Smooth muscle cell (in vitro differentiated cells): ENCODE measurements around the gene INAVA. TPM values are rescaled to one million over a fixed set of nuclear protein-coding genes. Genes with fewer than 3 reads are reported as not detected.

Experiments
- DNase-seq: peaks from one replicate; lab custom pipeline; 2025; ENCODE audit not compliant: unreplicated experiment; lab: John Stamatoyannopoulos, UW
- H2AFZ ChIP-seq: fragments of 200-600 bp; sonication (generic); 2 replicates; pipeline ENCODE4 v1.6.0; 2016; ENCODE audit warnings: antibody characterized with exemption, low read depth, mild to moderate bottlenecking
- H3F3A ChIP-seq: fragments of 200-600 bp; sonication (generic); 2 replicates; pipeline ENCODE4 v1.6.0; 2017; ENCODE audit warnings: antibody characterized with exemption, low read depth
- H3K27ac ChIP-seq: fragments of 200-600 bp; sonication (generic); 2 replicates; pipeline ENCODE4 v1.5.1; 2016; ENCODE audit warnings: low read depth, mild to moderate bottlenecking
- H3K27me3 ChIP-seq: fragments of 200-600 bp; sonication (generic); 2 replicates; pipeline ENCODE4 v1.6.1; 2016; ENCODE audit warnings: low read depth, mild to moderate bottlenecking
- H3K36me3 ChIP-seq: fragments of 200-600 bp; sonication (generic); 2 replicates; pipeline ENCODE4 v1.5.1; 2016; ENCODE audit warnings: low read depth
- H3K4me1 ChIP-seq: fragments of 200-600 bp; sonication (generic); 2 replicates; pipeline ENCODE4 v1.5.1; 2016; ENCODE audit warnings: low read depth
- H3K4me2 ChIP-seq: fragments of 200-600 bp; sonication (generic); 2 replicates; pipeline ENCODE4 v1.6.0; 2016; ENCODE audit warnings: mild to moderate bottlenecking
- H3K4me3 ChIP-seq: fragments of 200-600 bp; sonication (generic); 2 replicates; pipeline ENCODE4 v1.5.1; 2016; ENCODE audit warnings: mild to moderate bottlenecking
- H3K79me2 ChIP-seq: fragments of 200-600 bp; sonication (generic); 2 replicates; pipeline ENCODE4 v1.6.0; 2016; ENCODE audit warnings: low read depth, mild to moderate bottlenecking
- H3K9ac ChIP-seq: fragments of 200-600 bp; sonication (generic); 2 replicates; pipeline ENCODE4 v1.6.0; 2016; ENCODE audit warnings: low read depth
- H3K9me3 ChIP-seq: fragments of 200-600 bp; sonication (generic); replicated peaks from 2 replicates; pipeline ENCODE4 v1.5.1; 2016; ENCODE audit warnings: low read depth
- H4K20me1 ChIP-seq: fragments of 200-600 bp; sonication (generic); 2 replicates; pipeline ENCODE4 v1.6.0; 2016; ENCODE audit warnings: low read depth
- CTCF ChIP-seq: fragments of 200-600 bp; sonication (generic); IDR thresholded peaks from 2 replicates; pipeline ENCODE4 v1.5.1; 2017; ENCODE audit warnings: borderline replicate concordance, mild to moderate bottlenecking, antibody characterized with exemption; ENCODE audit not compliant: insufficient read depth, poor library complexity, severe bottlenecking
- WGBS: methylation state at CpG from one replicate; pipeline ENCODE4 v1.1.7; 2016; ENCODE audit warnings: low lambda C conversion rate; 5-methylcytosine and 5-hydroxymethylcytosine counted together
- polyA plus RNA-seq: library from polyadenylated mRNA; unstranded; fragments of >200 nt; fragmentation: Nextera tagmentation; extraction: Ambion mirVana; gene quantifications from 2 replicates; pipeline ENCODE4 v1.2.1, GENCODE V29; 2016
- total RNA-seq: library from RNA; depleted of rRNA; stranded (reverse); fragments of >200 nt; gene quantifications from 2 replicates; pipeline ENCODE4 v1.2.3, GENCODE V29; 2014

Gene INAVA
- total and polyA plus RNA-seq, 2 experiments from 2014 or later = 10.1 to 16.9 TPM

GRCh38 chr1:200907611-200908097 is 13.0 kb downstream of the INAVA start:
- H3K79me2 ChIP-seq = no peaks in the 10 kb centered on the region
- H3K27ac ChIP-seq = no peak overlapping the region
- no peaks in the 10 kb centered on the region for H3K9me3 ChIP-seq
- no peak for DNase-seq
- H3K36me3 ChIP-seq = peaks cover 6% of the 10 kb centered on the region
- no peaks in the 10 kb centered on the region for H3K27me3 ChIP-seq
- H3K4me1 ChIP-seq = no peaks in the 10 kb centered on the region
- WGBS = 93% methylated on average over 5 of the region's 5 CpGs
- H4K20me1 ChIP-seq = no peaks in the 10 kb centered on the region
- no peak overlapping the region for H3K4me2 ChIP-seq
- no peak overlapping the region for H3K9ac ChIP-seq
- no peaks in the 10 kb centered on the region for H3F3A ChIP-seq
- no peak overlapping the region for H3K4me3 ChIP-seq
- H2AFZ ChIP-seq = no peak overlapping the region
- no peak for TF ChIP-seq CTCF

- no peaks in the 10 kb centered on the region for H3K79me2 ChIP-seq
- no peak overlapping the region for H3K4me2 ChIP-seq
- H4K20me1 ChIP-seq = no peaks in the 10 kb centered on the region
- H3K4me1 ChIP-seq = no peaks in the 10 kb centered on the region
- no peaks in the 10 kb centered on the region for H3K27me3 ChIP-seq
- no peak overlapping the region for H2AFZ ChIP-seq
- TF ChIP-seq CTCF = no peak
- no peak overlapping the region for H3K9ac ChIP-seq
- H3K9me3 ChIP-seq = no peaks in the 10 kb centered on the region
- no peak overlapping the region for H3K4me3 ChIP-seq
- no peak overlapping the region for H3K27ac ChIP-seq
- no peak for DNase-seq
- H3K36me3 ChIP-seq = peaks cover 6% of the 10 kb centered on the region
- no peaks in the 10 kb centered on the region for H3F3A ChIP-seq
- 97% methylated on average over 6 of the region's 6 CpGs for whole genome bisulfite sequencing
Measured at GRCh38 chr1:200908191-200908868, 13.6 kb downstream of the INAVA start.

GRCh38 chr1:200909071-200909470 is 14.4 kb downstream of the INAVA start:
- no peaks in the 10 kb centered on the region for H3K27me3 ChIP-seq
- TF ChIP-seq CTCF = no peak
- H4K20me1 ChIP-seq = no peaks in the 10 kb centered on the region
- H3K4me1 ChIP-seq = no peaks in the 10 kb centered on the region
- no peak overlapping the region for H3K27ac ChIP-seq
- peaks cover 6% of the 10 kb centered on the region for H3K36me3 ChIP-seq
- DNase-seq = no peak
- no peak overlapping the region for H3K9ac ChIP-seq
- WGBS = 94% methylated on average over 5 of the region's 5 CpGs
- H3K79me2 ChIP-seq = no peaks in the 10 kb centered on the region
- H2AFZ ChIP-seq = no peak overlapping the region
- H3K9me3 ChIP-seq = no peaks in the 10 kb centered on the region
- no peak overlapping the region for H3K4me3 ChIP-seq
- H3F3A ChIP-seq = no peaks in the 10 kb centered on the region
- H3K4me2 ChIP-seq = no peak overlapping the region

- Histone ChIP-seq H4K20me1 (no peaks in the 10 kb centered on the region), H3K9me3 (no peaks in the 10 kb centered on the region), H2AFZ (no peak overlapping the region), H3K36me3 (peaks cover 6% of the 10 kb centered on the region), H3K4me1 (no peaks in the 10 kb centered on the region), H3K27ac (no peak overlapping the region), H3K27me3 (no peaks in the 10 kb centered on the region), H3F3A (no peaks in the 10 kb centered on the region), H3K4me3 (no peak overlapping the region), H3K4me2 (no peak overlapping the region), H3K79me2 (no peaks in the 10 kb centered on the region), H3K9ac (no peak overlapping the region)
- WGBS = 95% methylated on average over 4 of the region's 4 CpGs
- no peak for DNase-seq
- TF ChIP-seq CTCF = no peak
Measured at GRCh38 chr1:200909757-200910239, 15.1 kb downstream of the INAVA start.
